ENCODE measurements around the gene ZNF408. TPM values are rescaled to one million over a fixed set of nuclear protein-coding genes. Genes with fewer than 3 reads are reported as not detected.
"Not testable (repeated sequence)": the region's sequence is repeated elsewhere in the genome, so short reads cannot be mapped to it uniquely, and the experiment has no call there.

Gene ZNF408
- total RNA-seq, 1 donor from 2014 or later: 9.3 TPM

- H3K27me3 ChIP-seq: no peaks in the 10 kb centered on the region
- H3K27ac ChIP-seq: peak overlapping the region; percentile 45
- peaks cover 7% of the 10 kb centered on the region for H3K36me3 ChIP-seq
- TF ChIP-seq CTCF (IDR thresholded peaks at IDR 0.05): no peak
- intact Hi-C loops (cut with DNase I): no loop called here
- peaks cover 3% of the 10 kb centered on the region for H3K4me1 ChIP-seq
- ATAC-seq (no peak), DNase-seq (no peak)
- no peaks in the 10 kb centered on the region for H3K9me3 ChIP-seq
- H3K4me3 ChIP-seq: no peak overlapping the region
Observed at GRCh38 chr11:46711303-46711702, 10.5 kb downstream of the ZNF408 start.

DNA sequence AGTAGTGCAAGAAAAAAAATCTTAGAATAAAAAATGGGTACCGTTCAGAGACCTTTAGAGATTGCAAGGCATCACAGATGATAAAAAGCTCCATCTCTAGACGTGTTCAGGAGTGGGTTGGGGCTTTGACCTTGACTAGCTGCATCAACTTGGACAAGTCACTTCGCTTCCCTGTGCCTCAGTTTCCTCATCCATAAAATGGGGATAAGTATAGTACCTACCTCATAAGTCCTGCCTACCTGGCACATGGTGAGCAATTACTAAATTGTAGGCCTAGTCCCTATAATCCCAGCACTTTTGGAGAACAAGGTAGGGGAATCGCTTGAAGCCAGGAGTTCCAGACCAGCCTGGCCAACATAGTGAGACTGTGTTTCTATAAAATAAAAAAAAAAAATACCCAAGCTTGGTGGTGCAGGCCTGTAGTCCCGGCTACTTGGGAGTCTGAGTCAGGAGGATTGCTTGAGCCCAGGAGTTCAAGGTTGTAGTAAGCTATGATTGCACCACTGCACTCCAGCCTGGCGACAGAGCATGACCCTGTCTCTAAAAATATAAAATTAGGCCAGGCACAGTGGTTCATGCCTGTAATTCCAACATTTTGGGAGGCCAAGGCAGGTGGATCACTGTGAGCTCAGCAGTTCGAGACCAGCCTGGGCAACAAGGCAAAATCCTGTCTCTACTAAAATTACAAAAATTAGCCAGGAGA lies 12.2 kb downstream of the ZNF408 start:
- TF ChIP-seq CTCF (IDR thresholded peaks at IDR 0.05): no peak
- intact Hi-C loops (cut with DNase I): no loop called here
- Histone ChIP-seq H3K27me3 (no peaks in the 10 kb centered on the region), H3K4me3 (no peak overlapping the region), H3K4me1 (peaks cover 3% of the 10 kb centered on the region), H3K27ac (no peak overlapping the region), H3K36me3 (no peaks in the 10 kb centered on the region), H3K9me3 (no peaks in the 10 kb centered on the region)
- DNase-seq (no peak), ATAC-seq (no peak)

GRCh38 chr11:46717825-46718154 lies 17.0 kb downstream of the ZNF408 start:
- H3K4me1 ChIP-seq; intact Hi-C loops (cut with DNase I); ATAC-seq; H3K9me3 ChIP-seq; H3K27me3 ChIP-seq; H3K27ac ChIP-seq; H3K36me3 ChIP-seq; H3K4me3 ChIP-seq; DNase-seq: not testable (repeated sequence)

- no peak for TF ChIP-seq CTCF (IDR thresholded peaks at IDR 0.05)
- ATAC-seq: peak; percentile 76
- Histone ChIP-seq H3K9me3 (no peaks in the 10 kb centered on the region), H3K27me3 (no peaks in the 10 kb centered on the region), H3K4me1 (no peaks in the 10 kb centered on the region), H3K36me3 (no peaks in the 10 kb centered on the region), H3K27ac (no peak overlapping the region), H3K4me3 (no peak overlapping the region)
- intact Hi-C loops (cut with DNase I): no loop called here
- DNase-seq: no peak
Observed at GRCh38 chr11:46718155-46719019, 17.6 kb downstream of the ZNF408 start.

- TF ChIP-seq CTCF (IDR thresholded peaks at IDR 0.05): no peak
- intact Hi-C loops (cut with DNase I): no loop called here
Observed at GRCh38 chr11:46719048-46719542, 18.3 kb downstream of the ZNF408 start, which contains the start of gene F2. F2 (plus strand) TSS chr11:46719213; CDS start chr11:46719236, 23 bp downstream.

More at GRCh38 chr11:46719048-46719542, 18.3 kb downstream of the ZNF408 start, which contains the start of gene F2:
- Histone ChIP-seq H3K4me3 (no peak within 1 kb of the TSS), H3K36me3 (no peaks in the 10 kb centered on the region), H3K27me3 (no peaks in the 10 kb centered on the region), H3K27ac (no peak within 1 kb of the TSS), H3K9me3 (no peaks in the 10 kb centered on the region), H3K4me1 (no peaks in the 10 kb centered on the region)
- peak; percentile 6 for ATAC-seq
- DNase-seq: no peak

Data from upper lobe of right lung (tissue), 1 donor.